ENCODE results near the gene PELI2.

PELI2 gene

DNA sequence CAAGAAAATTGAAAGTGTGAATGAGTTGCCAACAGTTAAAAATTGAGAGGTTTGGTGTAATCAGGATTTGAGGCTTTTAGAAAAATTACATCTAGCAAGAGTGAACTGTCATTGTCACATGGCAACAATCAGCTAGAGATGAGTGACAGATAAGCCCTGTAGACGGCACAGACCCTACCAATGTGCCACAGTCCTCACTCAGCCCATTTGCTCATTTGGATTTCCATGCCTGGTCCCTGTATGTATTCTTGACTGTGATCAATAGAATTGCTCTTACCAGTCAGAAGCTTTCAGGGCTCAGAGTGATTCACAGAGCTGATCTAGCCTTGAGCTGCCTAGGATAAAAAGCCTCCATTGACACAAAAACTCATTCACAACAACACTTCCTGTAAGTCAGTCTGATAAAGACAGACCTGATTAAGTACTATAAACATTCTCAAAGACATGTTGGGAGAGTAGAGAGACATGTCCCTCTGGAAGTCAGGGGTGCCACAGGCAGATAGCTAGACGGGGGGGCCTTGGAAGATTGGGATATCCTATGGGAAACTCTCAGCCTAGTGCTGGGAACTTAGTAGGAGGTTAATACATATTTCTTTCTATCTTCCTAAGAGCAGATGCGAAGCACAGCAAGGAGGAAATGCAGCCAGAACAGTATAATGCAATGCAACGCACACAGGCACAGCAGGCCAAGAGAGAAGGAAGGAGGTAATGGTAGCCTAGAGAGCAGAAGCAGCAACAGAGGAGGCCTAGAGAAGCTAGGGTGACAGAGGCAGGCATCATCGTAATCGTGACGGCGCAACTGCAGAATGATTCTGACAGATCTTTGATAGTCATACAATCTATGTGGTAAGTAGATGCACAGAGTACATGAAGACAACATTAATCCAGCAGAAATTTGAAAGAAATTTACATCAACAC is 2.0 kb upstream of the PELI2 start:
- no peak for DNase-seq (ENCODE audit: low read depth)
- no peak overlapping the region for H3K4me3 ChIP-seq (ENCODE audit: low read depth, low read length)
- in situ Hi-C loops (cut with HindIII; ENCODE audit: low sequenced_read_pairs): no loop called here
- no peak for TF ChIP-seq CTCF (IDR thresholded peaks at IDR 0.05; ENCODE audit: low read depth, low read length, missing control alignments)

DNA sequence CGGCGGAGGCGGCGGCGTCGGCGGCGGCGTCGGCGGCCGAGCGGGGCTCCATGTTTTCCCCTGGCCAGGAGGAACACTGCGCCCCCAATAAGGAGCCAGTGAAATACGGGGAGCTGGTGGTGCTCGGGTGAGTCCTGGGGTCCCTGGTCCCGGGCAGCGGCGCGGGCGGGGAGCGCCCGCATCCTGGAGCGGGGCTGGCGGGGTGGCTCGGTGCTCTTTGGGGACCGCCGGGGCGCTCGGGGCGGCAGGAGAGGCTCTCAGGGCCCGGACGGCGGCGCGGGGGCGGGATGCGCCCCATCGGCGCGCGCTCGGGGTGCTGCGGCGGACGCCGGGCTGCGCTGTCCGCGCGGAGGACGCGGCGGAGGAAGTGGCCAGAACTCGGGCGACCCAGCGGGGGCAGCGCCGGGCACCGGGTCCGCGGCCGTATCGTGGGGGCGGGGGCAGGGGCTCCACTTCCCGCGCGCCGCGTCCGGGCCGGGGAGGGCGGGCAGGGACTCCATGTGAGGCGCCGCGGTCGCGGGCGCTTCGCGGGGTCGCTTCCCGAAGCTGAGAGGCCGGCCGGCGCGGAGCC is 485 bp downstream of the PELI2 start:
- H3K4me3 ChIP-seq (ENCODE audit: low read depth, low read length): peak overlapping the region; percentile 68
- no peak for TF ChIP-seq CTCF (IDR thresholded peaks at IDR 0.05; ENCODE audit: low read depth, low read length, missing control alignments)
- in situ Hi-C loops (cut with HindIII; ENCODE audit: low sequenced_read_pairs): no loop called here
- DNase-seq (ENCODE audit: low read depth): no peak

DNA sequence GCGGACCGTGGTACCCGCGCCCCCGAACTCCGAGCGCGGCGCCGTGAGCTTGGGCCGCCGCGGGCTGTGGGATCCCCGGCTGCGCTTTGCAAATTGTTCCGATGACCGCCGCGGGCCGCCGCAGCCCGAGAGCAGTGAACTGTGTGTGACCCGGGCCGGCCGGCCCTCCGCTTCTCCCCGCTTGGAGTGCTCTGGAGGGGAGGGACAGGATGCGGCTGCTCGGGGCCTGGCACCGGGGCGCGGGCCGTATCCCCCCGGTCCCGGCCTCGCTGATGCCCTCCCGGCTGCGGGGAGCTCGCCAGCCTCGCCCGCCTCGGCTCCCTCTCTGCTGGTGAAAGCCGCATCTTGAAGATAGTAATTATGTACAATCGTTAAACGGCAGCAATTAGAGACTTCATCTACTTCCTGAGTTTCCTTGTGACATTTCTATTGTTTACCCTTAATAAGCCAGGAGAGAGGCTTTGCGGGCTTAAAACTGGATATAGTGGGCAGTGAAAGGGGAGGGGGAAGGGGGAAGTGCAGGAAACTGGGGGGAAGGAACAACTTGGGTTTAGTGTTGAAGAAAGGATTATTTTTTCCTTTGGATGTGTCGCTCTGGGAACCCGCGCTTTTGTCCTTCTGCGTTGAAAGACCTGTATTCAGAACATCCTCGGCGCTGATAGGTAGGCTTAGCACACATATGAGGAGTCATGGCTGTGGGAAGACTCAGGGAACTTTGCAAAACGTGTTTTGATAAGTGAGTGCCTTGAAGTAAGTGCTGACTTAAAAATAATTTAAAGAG is 1.2 kb downstream of the PELI2 start:
- no peak for TF ChIP-seq CTCF (IDR thresholded peaks at IDR 0.05; ENCODE audit: low read depth, low read length, missing control alignments)
- in situ Hi-C loops (cut with HindIII; ENCODE audit: low sequenced_read_pairs): no loop called here
- H3K4me3 ChIP-seq (ENCODE audit: low read depth, low read length): peak overlapping the region; percentile 68
- DNase-seq (ENCODE audit: low read depth): no peak

- no peak for DNase-seq (ENCODE audit: low read depth)
- in situ Hi-C loops (cut with HindIII; ENCODE audit: low sequenced_read_pairs): no loop called here
- H3K4me3 ChIP-seq (ENCODE audit: low read depth, low read length): peak overlapping the region; percentile 68
- TF ChIP-seq CTCF (IDR thresholded peaks at IDR 0.05; ENCODE audit: low read depth, low read length, missing control alignments): no peak
These were observed 2.0 kb downstream of the PELI2 start for GRCh38 chr14:56120091-56120691.

- in situ Hi-C loops (cut with HindIII; ENCODE audit: low sequenced_read_pairs): no loop called here
- H3K4me3 ChIP-seq (ENCODE audit: low read depth, low read length): no peak overlapping the region
- no peak for TF ChIP-seq CTCF (IDR thresholded peaks at IDR 0.05; ENCODE audit: low read depth, low read length, missing control alignments)
- DNase-seq (ENCODE audit: low read depth): no peak
These were observed 3.6 kb downstream of the PELI2 start for GRCh38 chr14:56121816-56122215.

DNA sequence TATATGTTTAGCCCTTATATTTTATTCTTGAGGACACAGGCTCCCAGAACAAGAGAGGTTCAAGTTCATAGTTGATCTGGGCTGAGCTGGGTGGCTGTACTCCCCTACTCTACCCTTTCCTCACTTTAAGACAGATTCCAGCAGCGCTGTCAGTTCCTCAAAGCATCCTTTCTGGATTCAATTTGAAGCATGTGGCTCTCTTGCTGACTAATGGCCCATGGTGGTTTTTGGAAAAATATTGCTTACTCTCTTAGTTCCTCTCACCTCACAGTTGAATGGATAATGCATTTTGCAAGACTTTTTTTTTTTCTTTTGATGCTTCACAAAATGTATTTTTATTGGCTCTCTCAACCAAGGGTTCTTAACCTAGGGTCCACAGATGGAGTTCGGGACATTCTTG is 4.1 kb downstream of the PELI2 start:
- in situ Hi-C loops (cut with HindIII; ENCODE audit: low sequenced_read_pairs): no loop called here
- H3K4me3 ChIP-seq (ENCODE audit: low read depth, low read length): no peak overlapping the region
- no peak for TF ChIP-seq CTCF (IDR thresholded peaks at IDR 0.05; ENCODE audit: low read depth, low read length, missing control alignments)
- no peak for DNase-seq (ENCODE audit: low read depth)
